ENCODE measurements around the gene ANXA8. TPM values are rescaled to one million over a fixed set of nuclear protein-coding genes. Genes with fewer than 3 reads are reported as not detected.

The ANXA8 gene
- polyA plus RNA-seq, 3 donors: 0.52 to 2.9 (median 0.97) TPM

GRCh38 chr10:47421057-47421952 is 62.6 kb downstream of the ANXA8 start:
- no peaks in the 10 kb centered on the region for H3K4me1 ChIP-seq (ENCODE audit: control insufficient read depth in 1 of 2, insufficient read depth in 2 of 2, low read length in 2 of 2)
- H3K79me2 ChIP-seq (ENCODE audit: insufficient read depth, low read length): no peaks in the 10 kb centered on the region
- H3K27ac ChIP-seq (ENCODE audit: low read depth in 1 of 2, low read length in 2 of 2): no peak overlapping the region
- no peaks in the 10 kb centered on the region for H3K36me3 ChIP-seq (replicated peaks in 1 of 2; ENCODE audit: control insufficient read depth in 1 of 2, insufficient read depth in 2 of 2, low read length in 2 of 2)
- intact Hi-C loops (cut with micrococcal nuclease): no loop called here
- H3K4me3 Mint-ChIP-seq: no peak overlapping the region
- no peaks in the 10 kb centered on the region for H3K27me3 ChIP-seq (ENCODE audit: control insufficient read depth in 2 of 2, insufficient read depth in 2 of 2, low read length in 2 of 2)
- no peaks in the 10 kb centered on the region for H3K9me3 ChIP-seq (replicated peaks in 1 of 2; ENCODE audit: control insufficient read depth in 1 of 2, insufficient read depth in 1 of 2, low read length in 2 of 2)
- H3K4me1 Mint-ChIP-seq: no peaks in the 10 kb centered on the region
- H4K20me1 ChIP-seq (ENCODE audit: insufficient read depth, low read length): no peaks in the 10 kb centered on the region
- peaks cover 0 to 3% (median 0%) of the 10 kb centered on the region in 7 donors for H3K9me3 Mint-ChIP-seq
- H3K4me2 ChIP-seq (replicated peaks; ENCODE audit: extremely low read depth, low read length, poor library complexity, severe bottlenecking): no peak overlapping the region
- DNase-seq: no peak
- H2AFZ ChIP-seq (ENCODE audit: insufficient read depth, low read depth, low read length, poor library complexity, severe bottlenecking): no peak overlapping the region
- no peak overlapping the region for H3K4me3 ChIP-seq (replicated peaks in 1 of 3; ENCODE audit: low read depth in 2 of 3, low read length in 3 of 3)
- peaks cover 0 to 2% (median 2%) of the 10 kb centered on the region in 3 donors for H3K27me3 Mint-ChIP-seq (ENCODE audit: low read depth in 3 of 3)
- no peak overlapping the region for H3K27ac Mint-ChIP-seq
- WGBS (ENCODE audit: insufficient coverage): 100% methylated on average over 2 of the region's 7 CpGs
- no peaks in the 10 kb centered on the region for H3K36me3 Mint-ChIP-seq
- no peak overlapping the region for H3K9ac ChIP-seq (ENCODE audit: insufficient read depth, low read length, poor library complexity, severe bottlenecking)
- no peak for TF ChIP-seq CTCF (IDR thresholded peaks at IDR 0.05)

GRCh38 chr10:47420305-47421056 is 63.4 kb downstream of the ANXA8 start:
- Histone ChIP-seq H2AFZ (ENCODE audit: insufficient read depth, low read depth, low read length, poor library complexity, severe bottlenecking) (no peak overlapping the region), H3K79me2 (ENCODE audit: insufficient read depth, low read length) (no peaks in the 10 kb centered on the region), H3K9ac (ENCODE audit: insufficient read depth, low read length, poor library complexity, severe bottlenecking) (no peak overlapping the region), H3K9me3 (replicated peaks in 1 of 2; ENCODE audit: control insufficient read depth in 1 of 2, insufficient read depth in 1 of 2, low read length in 2 of 2) (no peaks in the 10 kb centered on the region), H3K27me3 (ENCODE audit: control insufficient read depth in 2 of 2, insufficient read depth in 2 of 2, low read length in 2 of 2) (no peaks in the 10 kb centered on the region), H3K4me1 (ENCODE audit: control insufficient read depth in 1 of 2, insufficient read depth in 2 of 2, low read length in 2 of 2) (no peaks in the 10 kb centered on the region), H3K4me2 (replicated peaks; ENCODE audit: extremely low read depth, low read length, poor library complexity, severe bottlenecking) (no peak overlapping the region), H3K27ac (ENCODE audit: low read depth in 1 of 2, low read length in 2 of 2) (no peak overlapping the region), H3K36me3 (replicated peaks in 1 of 2; ENCODE audit: control insufficient read depth in 1 of 2, insufficient read depth in 2 of 2, low read length in 2 of 2) (no peaks in the 10 kb centered on the region), H3K4me3 (replicated peaks in 1 of 3; ENCODE audit: low read depth in 2 of 3, low read length in 3 of 3) (no peak overlapping the region), H4K20me1 (ENCODE audit: insufficient read depth, low read length) (no peaks in the 10 kb centered on the region)
- no peaks in the 10 kb centered on the region for H3K9me3 Mint-ChIP-seq
- WGBS (ENCODE audit: insufficient coverage): 98% methylated on average over 11 of the region's 14 CpGs
- H3K36me3 Mint-ChIP-seq: no peaks in the 10 kb centered on the region
- H3K4me1 Mint-ChIP-seq: no peaks in the 10 kb centered on the region
- DNase-seq: no peak
- no peak overlapping the region for H3K27ac Mint-ChIP-seq
- no peak overlapping the region for H3K4me3 Mint-ChIP-seq
- H3K27me3 Mint-ChIP-seq (ENCODE audit: low read depth in 3 of 3): peaks cover 0 to 2% (median 2%) of the 10 kb centered on the region in 3 donors
- intact Hi-C loops (cut with micrococcal nuclease): no loop called here
- TF ChIP-seq CTCF (IDR thresholded peaks at IDR 0.05): no peak
